Endothelial cell of umbilical vein (primary cell): ENCODE results near the gene INSYN2B. TPM values are rescaled to one million over a fixed set of nuclear protein-coding genes. Genes with fewer than 3 reads are reported as not detected.

Source experiments
- BruUV-seq: library from RNA; stranded (reverse); fragments of 400-500 nt; replicated peaks from 2 replicates; lab custom pipeline; 2021; lab: Mats Ljungman, UMichigan
- CTCF ChIA-PET: fragments of 300-600, 350-600 bp; sonication (Branson Sonifier 250); formaldehyde crosslinking; loops from one replicate; lab custom pipeline; 2021; ENCODE audit warnings: antibody characterized with exemption, inconsistent platforms; lab: Charles Lee
- POLR2A ChIA-PET: fragments of 300-600, 350-600 bp; sonication (Branson Sonifier 250); formaldehyde crosslinking; loops from one replicate; lab custom pipeline; 2021; ENCODE audit warnings: antibody characterized with exemption, inconsistent platforms; lab: Charles Lee
- DNase-seq: peaks from one replicate; pipeline ENCODE4 v3.0.0-alpha.2; 2011; ENCODE audit warnings: low read depth, low spot score
- FAIRE-seq: peaks from 2 replicates; lab custom pipeline; 2011; peaks lifted over from hg19 to GRCh38; lab: Jason Lieb, UNC
- H2AFZ ChIP-seq: 2 replicates; pipeline ENCODE4 v1.6.0; 2012; ENCODE audit warnings: low read depth, low read length, control low read depth, inconsistent platforms
- H3K27ac ChIP-seq: 2 replicates; pipeline ENCODE4 v1.5.1; 2011; ENCODE audit warnings: low read depth, mild to moderate bottlenecking, control low read depth, low read length, moderate library complexity; ENCODE audit not compliant: insufficient read depth
- H3K27me3 ChIP-seq, 2 experiments: 2 replicates each; pipeline versions ENCODE4 v1.6.0 to v1.6.1; 2011; ENCODE audit warnings: low read length in 2 of 2, mixed read lengths in 1 of 2; ENCODE audit not compliant: control insufficient read depth in 2 of 2, insufficient read depth in 2 of 2
- H3K36me3 ChIP-seq, 2 experiments: 2 replicates in 1 of 2; 3 replicates in 1 of 2; pipeline ENCODE4 v1.5.1; 2011; ENCODE audit warnings: low read length in 2 of 2, mild to moderate bottlenecking in 1 of 2, moderate library complexity in 1 of 2; ENCODE audit not compliant: control insufficient read depth in 2 of 2, insufficient read depth in 2 of 2; ENCODE audit errors: extremely low read depth in 1 of 2
- H3K4me1 ChIP-seq: 3 replicates; pipeline ENCODE4 v1.5.1; 2011; ENCODE audit warnings: mild to moderate bottlenecking, low read length; ENCODE audit not compliant: control insufficient read depth, insufficient read depth; ENCODE audit errors: extremely low read depth
- H3K4me2 ChIP-seq: 2 replicates; pipeline ENCODE4 v1.6.1; 2011; ENCODE audit warnings: low read length, control low read depth, mixed read lengths; ENCODE audit not compliant: insufficient read depth
- H3K4me3 ChIP-seq, 3 experiments: fragments of 200-600 bp in 1 of 3; sonication (generic), shearing (Covaris generic) in 1 of 3; replicated peaks in 1 of 3; 2 replicates each; pipeline ENCODE4 v1.5.1; 2011 to 2016; ENCODE audit warnings: control low read depth in 3 of 3, low read length in 3 of 3, mild to moderate bottlenecking in 2 of 3, inconsistent platforms in 1 of 3, low read depth in 1 of 3, moderate library complexity in 1 of 3; ENCODE audit not compliant: insufficient read depth in 1 of 3
- H3K79me2 ChIP-seq: 2 replicates; pipeline ENCODE4 v1.6.0; 2012; ENCODE audit warnings: low read length, inconsistent platforms; ENCODE audit not compliant: control insufficient read depth, insufficient read depth
- H3K9ac ChIP-seq: replicated peaks from 2 replicates; pipeline ENCODE3; 2011; ENCODE audit warnings: low read length, control low read depth; ENCODE audit not compliant: insufficient read depth; ENCODE audit errors: extremely low read depth
- H3K9me1 ChIP-seq: replicated peaks from 3 replicates; pipeline ENCODE4 v1.6.0; 2011; ENCODE audit warnings: mild to moderate bottlenecking, low read length; ENCODE audit not compliant: control insufficient read depth, insufficient read depth; ENCODE audit errors: extremely low read depth
- H3K9me3 ChIP-seq: replicated peaks from 2 replicates; pipeline ENCODE4 v1.5.1; 2012; ENCODE audit warnings: low read length, inconsistent platforms; ENCODE audit not compliant: control insufficient read depth, insufficient read depth
- H4K20me1 ChIP-seq: replicated peaks from 2 replicates; pipeline ENCODE3; 2011; ENCODE audit warnings: mild to moderate bottlenecking, low read length; ENCODE audit not compliant: control insufficient read depth, insufficient read depth; ENCODE audit errors: extremely low read depth
- CTCF ChIP-seq, 2 donors: IDR thresholded peaks; 1 replicate in 1 of 2; 2 replicates in 1 of 2; pipeline ENCODE4 v1.5.1; 2011; ENCODE audit warnings: low read length in 2 of 2, mild to moderate bottlenecking in 2 of 2, moderate library complexity in 2 of 2, control low read depth in 1 of 2, inconsistent platforms in 1 of 2, low read depth in 1 of 2; ENCODE audit not compliant: insufficient read depth in 1 of 2; ENCODE audit errors: extremely low read depth in 1 of 2
- EZH2 ChIP-seq: IDR thresholded peaks from 2 replicates; pipeline ENCODE4 v1.6.1; 2012; ENCODE audit warnings: borderline replicate concordance, low read depth, mild to moderate bottlenecking, moderate library complexity, low read length, inconsistent platforms; ENCODE audit not compliant: severe bottlenecking
- FOS ChIP-seq: IDR thresholded peaks from 2 replicates; pipeline ENCODE4 v1.6.1; 2011; ENCODE audit warnings: mild to moderate bottlenecking, low read length, moderate library complexity, borderline replicate concordance; ENCODE audit not compliant: insufficient read depth
- GATA2 ChIP-seq: IDR thresholded peaks from 2 replicates; pipeline ENCODE4 v1.7.0; 2011; ENCODE audit warnings: low read depth, mild to moderate bottlenecking, moderate library complexity, mixed read lengths, low read length; ENCODE audit not compliant: insufficient read length, insufficient read depth
- JUN ChIP-seq: IDR thresholded peaks from 2 replicates; pipeline ENCODE4 v1.6.1; 2011; ENCODE audit warnings: borderline replicate concordance, low read depth; ENCODE audit not compliant: insufficient read length, insufficient read depth
- MAX ChIP-seq: IDR thresholded peaks from 2 replicates; pipeline ENCODE4 v1.6.1; 2011; ENCODE audit not compliant: insufficient read depth, insufficient read length
- MYC ChIP-seq: IDR thresholded peaks from one replicate; pipeline ENCODE4 v1.6.1; 2011; ENCODE audit warnings: mild to moderate bottlenecking, low read depth, low read length
- POLR2A ChIP-seq: IDR thresholded peaks from 2 replicates; pipeline ENCODE4 v1.6.1; 2012; ENCODE audit warnings: low read depth, mild to moderate bottlenecking, control low read depth, low read length
- POLR2AphosphoS5 ChIP-seq: IDR thresholded peaks from 2 replicates; pipeline ENCODE4 v1.6.1; 2012; ENCODE audit warnings: low read depth, mild to moderate bottlenecking, control low read depth, low read length, moderate library complexity; ENCODE audit not compliant: insufficient read depth
- dilution Hi-C: fragments of 300-500 bp; cut with MboI; formaldehyde crosslinking; loops from one replicate; pipeline ENCODE4 v1.15.0; 2019; ENCODE audit warnings: low sequenced_read_pairs; ENCODE audit not compliant: extremely low pct_ligation_motif_present
- intact Hi-C: fragments of 100-400 bp; cut with micrococcal nuclease; formaldehyde crosslinking; loops from one replicate; pipeline ENCODE4 v1.10.0; 2022
- polyA plus RNA-seq, 4 experiments: library from polyadenylated mRNA; depleted of rRNA in 3 of 4; stranded (reverse) in 3 of 4; unstranded in 1 of 4; fragments of >200 nt; gene quantifications; 2 replicates each; pipeline versions ENCODE4 v1.2.1 to v1.2.3, GENCODE V29; 2011 to 2012; ENCODE audit warnings: missing spikeins in 1 of 4
- total RNA-seq: library from RNA; stranded (reverse); gene quantifications from 2 replicates; pipeline ENCODE4 v1.2.3, GENCODE V29; 2021

Gene INSYN2B
- total and polyA plus RNA-seq, 2 donors (not counting 3 experiments of a cell fraction or from before 2014, with no cell fraction given) = 8.2 to 17.1 TPM

GRCh38 chr5:169943026-169943425 lies 37.3 kb downstream of the INSYN2B start:
- dilution Hi-C loops (no loop called here), intact Hi-C loops (no loop called here)
- Histone ChIP-seq H3K79me2 (peaks cover 32% of the 10 kb centered on the region), H3K36me3 (no peaks in the 10 kb centered on the region), H3K4me1 (peaks cover 12% of the 10 kb centered on the region), H3K9me1 (no peaks in the 10 kb centered on the region), H3K27ac (no peak overlapping the region), H3K4me2 (no peak overlapping the region), H2AFZ (no peak overlapping the region), H3K4me3 (no peak overlapping the region), H3K9me3 (no peaks in the 10 kb centered on the region), H4K20me1 (no peaks in the 10 kb centered on the region), H3K27me3 (no peaks in the 10 kb centered on the region), H3K9ac (no peak overlapping the region)
- no TSS peak for BruUV-seq
- TF ChIP-seq FOS (no peak), POLR2AphosphoS5 (no peak), GATA2 (no peak), MAX (no peak), EZH2 (no peak), JUN (no peak), CTCF (IDR thresholded peaks at IDR 0.05; ENCODE audit: extremely low read depth in 1 of 2, insufficient read depth in 1 of 2, low read depth in 1 of 2, low read length in 2 of 2) (no peak), MYC (no peak), POLR2A (no peak)
- FAIRE-seq = no peak
- CTCF ChIA-PET = interaction anchor here (1.3 kb wide), 1 partner anchor 38 kb away, joined by 4 read pairs; no protein-coding TSS in a partner anchor
- POLR2A ChIA-PET = no interaction called here
- DNase-seq = no peak
